GM19397 (cell line): ENCODE data around the gene CDH13.

Source experiments
- ATAC-seq: cut with Tn5 transposase; IDR thresholded peaks from one replicate; pipeline ENCODE4 v1.9.1; 2021; ENCODE audit warnings: mild to moderate bottlenecking, moderate library complexity; ENCODE audit not compliant: unreplicated experiment

Gene CDH13

GRCh38 chr16:83455716-83456115 lies 828.9 kb downstream of the CDH13 start:
- no peak for ATAC-seq

GRCh38 chr16:83456934-83457333 lies 830.2 kb downstream of the CDH13 start:
- no peak for ATAC-seq

- ATAC-seq: peak; percentile 76
Measured at GRCh38 chr16:83458612-83459011, 831.8 kb downstream of the CDH13 start.

DNA sequence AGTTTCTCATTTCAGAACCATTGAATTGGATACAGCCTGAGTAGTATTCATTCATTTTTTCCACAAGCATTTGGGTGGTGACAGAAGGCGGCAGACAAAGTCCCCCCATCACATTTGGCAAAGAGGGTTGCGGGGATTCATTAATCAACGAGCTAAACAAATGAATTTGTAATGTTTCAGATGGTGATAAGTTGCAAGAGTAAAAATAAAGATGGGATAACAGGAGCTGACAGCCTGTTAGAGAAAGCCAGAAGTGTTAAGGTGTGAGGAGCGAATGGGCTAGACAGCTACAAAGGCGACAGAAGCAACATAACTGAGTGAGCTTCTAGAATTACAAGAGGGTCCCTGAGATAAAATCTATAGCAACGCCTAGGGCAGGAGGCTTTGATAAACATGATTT lies 838.2 kb downstream of the CDH13 start:
- no peak for ATAC-seq

- no peak for ATAC-seq
Measured at GRCh38 chr16:83470416-83470815, 843.6 kb downstream of the CDH13 start.

DNA sequence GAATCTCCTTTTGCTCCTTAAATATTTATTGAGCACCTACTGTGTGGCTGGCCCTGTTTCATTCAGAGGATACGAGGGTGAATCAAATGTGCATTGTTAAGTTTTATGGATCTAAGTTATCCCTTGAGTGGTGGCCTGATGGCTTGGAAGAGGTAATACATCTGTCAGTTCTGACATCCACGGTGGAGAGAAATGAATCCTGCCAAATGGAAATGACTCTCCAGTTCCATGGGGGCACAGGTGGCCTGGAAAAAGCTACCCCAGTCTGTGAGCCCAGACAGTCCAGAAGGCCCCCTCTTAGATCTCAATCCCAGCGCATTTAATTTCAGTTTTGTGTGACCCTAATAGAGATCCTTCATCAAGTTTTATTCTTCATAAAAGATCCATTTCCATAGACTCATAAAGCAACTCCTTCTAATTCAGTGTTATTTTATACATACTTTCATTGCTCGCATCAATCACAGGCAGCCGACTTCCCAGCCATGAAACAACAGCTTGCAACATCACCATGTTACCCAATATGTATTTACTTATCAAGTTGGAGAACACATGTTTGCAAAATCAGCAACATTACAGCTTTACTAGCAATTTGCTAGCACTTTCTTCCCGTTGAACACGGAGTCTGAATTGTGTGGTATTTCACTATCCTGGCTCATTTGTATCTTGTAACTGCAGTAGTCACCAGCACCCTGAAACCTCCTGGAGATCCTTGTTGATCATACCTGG lies 846.2 kb downstream of the CDH13 start:
- ATAC-seq: no peak

DNA sequence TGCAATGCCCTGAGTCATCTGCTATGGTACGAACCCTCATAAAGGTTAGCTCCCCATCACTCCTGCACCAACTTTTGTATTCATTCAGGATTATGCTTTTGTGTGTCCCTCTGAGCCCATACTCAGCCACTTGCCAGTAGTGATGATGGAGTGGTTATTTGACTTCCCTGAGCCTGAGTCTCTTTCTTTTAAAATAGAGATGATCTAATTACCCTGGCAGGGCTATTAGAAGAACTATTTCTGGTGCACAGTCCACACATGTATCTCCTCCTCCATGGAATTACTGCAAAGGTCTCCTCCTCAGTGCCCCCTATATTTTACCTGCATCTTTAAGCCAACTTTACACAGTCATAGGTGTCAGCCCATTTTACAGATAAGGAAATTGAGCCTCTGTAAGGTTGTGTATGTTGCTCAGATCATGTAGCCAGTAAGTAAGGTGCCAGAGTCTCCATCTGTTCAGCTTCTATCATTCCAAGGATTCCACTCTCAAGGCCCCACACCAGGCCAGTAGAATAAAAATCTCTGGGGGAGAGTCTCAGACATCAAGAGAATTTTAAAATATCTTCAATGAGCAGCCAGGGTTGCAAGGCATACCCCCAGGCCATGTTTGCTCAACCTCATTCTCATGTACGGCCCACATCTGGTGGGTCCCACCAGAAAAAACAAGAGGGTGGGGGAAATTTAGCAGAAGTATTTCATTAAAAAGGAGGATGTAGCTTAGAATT lies 847.3 kb downstream of the CDH13 start:
- ATAC-seq: no peak

GRCh38 chr16:83475108-83475507 lies 848.3 kb downstream of the CDH13 start:
- ATAC-seq: no peak

GRCh38 chr16:83481589-83481988 lies 854.8 kb downstream of the CDH13 start:
- ATAC-seq: no peak

DNA sequence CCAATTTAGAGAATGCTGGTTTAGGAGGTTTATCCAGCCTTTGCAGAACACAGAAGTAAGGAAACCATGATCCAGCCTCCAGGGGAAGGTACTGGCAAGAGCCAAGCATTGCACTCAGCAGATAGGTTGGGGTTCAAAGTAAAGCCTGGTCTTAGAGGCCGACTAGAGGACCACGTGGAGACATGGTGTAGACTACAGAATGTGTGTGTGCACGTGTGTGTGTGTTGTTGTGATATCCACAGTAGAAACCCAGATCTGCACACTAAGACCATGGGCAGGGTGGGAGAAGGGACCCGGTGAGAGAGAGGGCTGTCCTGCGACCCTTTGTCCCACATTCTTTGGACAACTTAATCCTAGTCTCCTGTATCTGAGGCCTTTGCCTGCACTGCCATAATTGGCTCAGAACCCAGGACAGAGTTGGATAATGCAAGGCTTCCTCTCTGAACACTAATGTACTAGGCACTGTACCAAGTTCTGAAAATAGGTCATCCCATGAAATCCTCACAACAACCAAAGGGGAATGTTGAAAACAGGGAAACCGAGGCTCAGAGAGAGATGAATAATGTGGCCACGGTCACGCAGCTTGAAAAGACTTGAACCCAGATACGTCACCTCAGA lies 855.9 kb downstream of the CDH13 start:
- ATAC-seq: no peak

DNA sequence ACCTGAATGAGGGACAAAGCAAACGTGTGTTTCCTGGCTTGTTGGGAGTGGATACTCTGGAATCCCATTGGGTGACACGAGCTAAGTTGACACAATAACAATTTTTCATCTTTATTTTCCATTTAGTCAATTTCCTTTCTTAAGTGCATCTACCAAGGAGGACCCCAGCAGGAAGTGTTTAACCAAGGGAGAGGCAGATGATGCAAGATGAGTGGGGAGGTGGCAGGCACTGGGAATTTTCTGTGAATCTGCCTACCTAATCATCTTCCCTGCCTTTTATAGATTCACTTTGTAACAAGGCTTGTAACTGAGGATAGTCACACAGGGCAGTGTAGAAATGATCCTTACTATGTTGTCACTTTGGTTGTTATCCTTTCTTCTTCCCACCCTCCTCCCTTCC lies 863.3 kb downstream of the CDH13 start:
- no peak for ATAC-seq

DNA sequence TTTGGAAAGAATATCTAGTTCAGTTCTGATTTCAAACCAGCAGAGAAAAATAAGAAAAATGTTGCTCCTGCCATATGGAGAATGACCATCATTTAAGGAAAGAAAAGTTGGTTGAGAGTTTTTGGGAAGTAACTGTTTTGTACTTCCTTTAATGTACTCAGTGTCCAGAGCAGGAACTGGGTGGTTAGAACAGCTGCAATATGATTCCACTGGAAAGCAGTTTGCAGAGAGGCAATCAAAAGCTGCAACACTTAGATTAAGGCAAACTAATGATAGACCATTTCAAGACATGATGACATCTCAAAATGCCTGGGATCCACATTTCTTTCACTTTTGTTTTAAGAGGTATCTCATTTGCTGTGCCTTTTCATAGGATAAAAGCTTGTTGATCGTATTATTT lies 867.7 kb downstream of the CDH13 start:
- ATAC-seq: no peak

DNA sequence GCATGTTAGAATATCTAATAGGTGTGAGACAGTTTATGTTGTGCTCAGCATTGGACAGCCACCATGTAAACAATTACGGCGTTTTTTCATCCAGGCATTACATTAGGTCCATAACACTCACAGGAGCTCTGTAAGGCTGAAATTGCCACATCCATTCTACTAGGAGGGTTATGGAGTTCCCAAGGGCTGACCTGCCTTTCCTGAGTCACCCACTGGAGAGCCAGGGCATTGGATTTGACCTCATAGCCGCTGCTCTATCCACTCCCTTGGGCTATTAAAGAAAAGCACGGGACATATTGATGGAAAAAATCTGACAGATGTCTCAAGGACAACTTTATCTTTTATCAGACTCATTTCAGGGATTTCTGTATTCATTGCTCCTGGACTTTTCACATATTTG lies 874.7 kb downstream of the CDH13 start:
- no peak for ATAC-seq

- no peak for ATAC-seq
Measured at GRCh38 chr16:83508295-83508694, 881.5 kb downstream of the CDH13 start.

GRCh38 chr16:83509316-83509715 lies 882.5 kb downstream of the CDH13 start:
- no peak for ATAC-seq

DNA sequence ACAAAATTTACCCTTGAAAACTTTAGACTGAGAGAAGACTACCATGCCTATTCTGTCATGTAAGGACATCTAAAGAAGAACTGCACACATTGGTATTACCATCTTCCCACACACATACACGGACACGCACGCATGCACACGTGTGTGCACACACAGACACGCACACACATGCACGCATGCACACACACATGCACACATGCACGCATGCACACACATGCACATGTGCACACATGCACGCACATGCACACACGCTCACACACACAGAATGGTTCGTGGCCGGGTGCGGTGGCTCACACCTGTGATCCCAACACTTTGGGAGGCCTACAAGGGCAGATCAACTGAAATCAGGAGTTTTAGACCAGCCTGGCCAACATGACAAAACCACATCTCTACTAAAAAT lies 884.1 kb downstream of the CDH13 start:
- no peak for ATAC-seq

DNA sequence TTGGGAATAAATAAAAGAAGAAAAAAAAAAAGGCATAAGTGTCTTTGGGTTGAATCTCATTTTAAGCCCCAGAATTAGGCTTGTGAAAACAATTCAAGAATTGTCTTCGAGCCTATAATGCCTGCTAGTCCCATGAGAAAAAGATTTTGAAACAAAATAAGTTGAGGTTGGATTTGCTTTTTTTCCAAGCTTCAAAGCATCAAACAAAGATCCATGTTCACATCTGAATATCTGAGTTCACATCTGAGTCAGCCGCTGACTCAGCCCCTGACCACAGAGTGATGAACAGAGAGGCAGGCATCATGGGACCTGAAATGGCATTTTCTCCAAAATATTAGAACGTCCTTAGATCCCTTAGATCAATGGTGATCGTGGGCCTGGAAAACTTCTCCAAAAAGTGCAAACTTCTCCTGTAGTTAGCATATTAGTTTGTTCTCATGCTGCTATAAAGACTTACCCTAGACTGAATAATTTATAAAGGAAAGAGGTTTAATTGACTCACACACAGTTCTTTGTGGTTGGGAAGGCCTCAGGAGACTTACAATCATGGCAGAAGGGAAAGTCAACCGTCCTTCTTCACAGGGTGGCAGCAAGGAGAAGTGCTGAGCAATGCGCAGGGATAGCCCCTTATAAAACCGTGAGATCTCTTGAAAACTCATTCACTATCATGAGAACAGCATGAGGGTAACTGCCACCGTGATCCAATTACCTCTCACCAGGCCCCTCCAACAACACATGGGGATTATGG lies 886.4 kb downstream of the CDH13 start:
- no peak for ATAC-seq

GRCh38 chr16:83515395-83515794 lies 888.6 kb downstream of the CDH13 start:
- no peak for ATAC-seq

DNA sequence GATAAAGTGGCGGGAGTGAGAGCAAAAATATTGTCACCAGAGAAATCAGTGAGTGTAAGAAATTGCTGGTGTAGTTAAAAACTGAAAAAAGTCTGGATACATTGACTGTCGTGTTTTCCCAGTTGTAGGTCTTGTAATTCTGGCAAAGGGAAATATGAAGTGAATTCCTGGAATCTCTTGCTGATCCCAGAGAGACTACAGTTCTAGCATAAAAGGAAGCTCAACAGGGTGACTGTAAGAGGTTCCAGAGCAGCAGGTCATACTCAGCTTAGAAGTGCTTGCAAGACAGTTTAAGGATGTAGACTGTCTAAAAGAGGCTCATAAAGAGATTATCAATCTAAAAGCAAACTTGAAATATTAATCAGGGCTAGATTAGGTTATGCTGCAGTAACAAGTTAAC lies 890.2 kb downstream of the CDH13 start:
- no peak for ATAC-seq

GRCh38 chr16:83517398-83517797 lies 890.6 kb downstream of the CDH13 start:
- no peak for ATAC-seq

DNA sequence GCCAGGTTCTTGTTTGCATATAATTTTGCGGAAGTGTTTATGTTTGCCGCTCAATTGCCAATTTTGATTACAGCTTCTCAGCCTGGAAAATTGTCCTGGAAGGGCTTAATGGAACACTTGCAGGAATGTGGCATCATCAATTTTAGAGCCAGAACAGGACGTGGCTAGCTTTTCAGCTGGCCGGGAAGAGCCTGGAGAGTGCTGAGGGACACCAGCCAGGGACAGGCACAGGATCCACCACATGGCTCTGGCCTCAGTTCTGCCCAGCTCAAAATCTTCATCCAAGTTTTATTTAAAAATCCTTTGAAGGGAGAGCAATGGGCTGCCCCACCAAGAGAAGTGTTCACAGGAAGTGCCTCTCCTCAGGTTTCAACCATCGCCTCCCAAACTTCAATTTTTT lies 893.8 kb downstream of the CDH13 start:
- ATAC-seq: no peak
